Astrocyte (in vitro differentiated cells and primary cell): ENCODE results near the gene N4BP3. TPM values are rescaled to one million over a fixed set of nuclear protein-coding genes. Genes with fewer than 3 reads are reported as not detected.

ENCODE experiments used
- DNase-seq: peaks from one replicate; pipeline ENCODE4 v3.0.0-alpha.2; 2010; ENCODE audit warnings: low read depth
- FAIRE-seq: peaks from 2 replicates; lab custom pipeline; 2011; peaks lifted over from hg19 to GRCh38; lab: Jason Lieb, UNC
- H2AFZ ChIP-seq: 2 replicates; pipeline ENCODE4 v1.6.0; 2012; ENCODE audit warnings: low read depth, low read length, inconsistent platforms
- H3K27ac ChIP-seq: 2 replicates; pipeline ENCODE4 v1.5.1; 2011; ENCODE audit warnings: low read depth, low read length, inconsistent platforms
- H3K27me3 ChIP-seq: 2 replicates; pipeline ENCODE4 v1.6.0; 2011; ENCODE audit warnings: low read length, inconsistent platforms; ENCODE audit not compliant: insufficient read depth
- H3K36me3 ChIP-seq: 2 replicates; pipeline ENCODE4 v1.5.1; 2011; ENCODE audit warnings: low read length, inconsistent platforms; ENCODE audit not compliant: insufficient read depth
- H3K4me1 ChIP-seq: 2 replicates; pipeline ENCODE4 v1.5.1; 2011; ENCODE audit warnings: low read length, inconsistent platforms; ENCODE audit not compliant: insufficient read depth
- H3K4me2 ChIP-seq: 2 replicates; pipeline ENCODE4 v1.6.0; 2012; ENCODE audit warnings: low read length, inconsistent platforms
- H3K4me3 ChIP-seq: 2 replicates; pipeline ENCODE4 v1.5.1; 2011; ENCODE audit warnings: low read depth, mild to moderate bottlenecking, low read length, inconsistent platforms; ENCODE audit not compliant: insufficient read depth
- H3K79me2 ChIP-seq: 2 replicates; pipeline ENCODE4 v1.6.0; 2012; ENCODE audit warnings: mild to moderate bottlenecking, low read length, inconsistent platforms; ENCODE audit not compliant: insufficient read depth
- H3K9ac ChIP-seq: 2 replicates; pipeline ENCODE4 v1.6.0; 2012; ENCODE audit warnings: mild to moderate bottlenecking, low read length, inconsistent platforms
- H3K9me3 ChIP-seq: 2 replicates; pipeline ENCODE4 v1.5.1; 2012; ENCODE audit warnings: low read depth, mild to moderate bottlenecking, low read length, inconsistent platforms; ENCODE audit not compliant: insufficient read depth
- H4K20me1 ChIP-seq: 2 replicates; pipeline ENCODE4 v1.6.0; 2012; ENCODE audit warnings: low read length, inconsistent platforms; ENCODE audit not compliant: insufficient read depth
- H3K27ac Mint-ChIP-seq: one replicate; pipeline ENCODE4 v1.8.0; 2021; ENCODE audit warnings: mild to moderate bottlenecking, mixed read lengths; ENCODE audit not compliant: unreplicated experiment
- H3K27me3 Mint-ChIP-seq: one replicate; pipeline ENCODE4 v1.8.0; 2021; ENCODE audit warnings: low read depth, mixed read lengths; ENCODE audit not compliant: unreplicated experiment
- H3K36me3 Mint-ChIP-seq: one replicate; pipeline ENCODE4 v1.8.0; 2021; ENCODE audit warnings: low read depth, mixed read lengths; ENCODE audit not compliant: unreplicated experiment
- H3K4me1 Mint-ChIP-seq: one replicate; pipeline ENCODE4 v1.8.0; 2021; ENCODE audit warnings: low read depth, mixed read lengths; ENCODE audit not compliant: unreplicated experiment
- H3K4me3 Mint-ChIP-seq: one replicate; pipeline ENCODE4 v1.8.0; 2021; ENCODE audit warnings: mild to moderate bottlenecking, moderate library complexity, mixed read lengths; ENCODE audit not compliant: unreplicated experiment
- H3K9me3 Mint-ChIP-seq: one replicate; pipeline ENCODE4 v1.8.0; 2021; ENCODE audit warnings: mild to moderate bottlenecking, mixed read lengths; ENCODE audit not compliant: unreplicated experiment
- CTCF ChIP-seq: IDR thresholded peaks from 2 replicates; pipeline ENCODE4 v1.5.1; 2011; ENCODE audit warnings: low read depth, mild to moderate bottlenecking, inconsistent platforms, low read length, moderate library complexity; ENCODE audit not compliant: insufficient read depth
- EZH2 ChIP-seq: IDR thresholded peaks from 2 replicates; pipeline ENCODE4 v1.6.1; 2012; ENCODE audit warnings: mild to moderate bottlenecking, low read length, inconsistent platforms; ENCODE audit not compliant: insufficient read depth
- total RNA-seq: library from RNA; stranded (reverse); gene quantifications from 2 replicates; pipeline ENCODE4 v1.2.1, GENCODE V29; 2021

N4BP3 gene
- total RNA-seq, 1 donor from 2014 or later: 1.3 TPM

DNA sequence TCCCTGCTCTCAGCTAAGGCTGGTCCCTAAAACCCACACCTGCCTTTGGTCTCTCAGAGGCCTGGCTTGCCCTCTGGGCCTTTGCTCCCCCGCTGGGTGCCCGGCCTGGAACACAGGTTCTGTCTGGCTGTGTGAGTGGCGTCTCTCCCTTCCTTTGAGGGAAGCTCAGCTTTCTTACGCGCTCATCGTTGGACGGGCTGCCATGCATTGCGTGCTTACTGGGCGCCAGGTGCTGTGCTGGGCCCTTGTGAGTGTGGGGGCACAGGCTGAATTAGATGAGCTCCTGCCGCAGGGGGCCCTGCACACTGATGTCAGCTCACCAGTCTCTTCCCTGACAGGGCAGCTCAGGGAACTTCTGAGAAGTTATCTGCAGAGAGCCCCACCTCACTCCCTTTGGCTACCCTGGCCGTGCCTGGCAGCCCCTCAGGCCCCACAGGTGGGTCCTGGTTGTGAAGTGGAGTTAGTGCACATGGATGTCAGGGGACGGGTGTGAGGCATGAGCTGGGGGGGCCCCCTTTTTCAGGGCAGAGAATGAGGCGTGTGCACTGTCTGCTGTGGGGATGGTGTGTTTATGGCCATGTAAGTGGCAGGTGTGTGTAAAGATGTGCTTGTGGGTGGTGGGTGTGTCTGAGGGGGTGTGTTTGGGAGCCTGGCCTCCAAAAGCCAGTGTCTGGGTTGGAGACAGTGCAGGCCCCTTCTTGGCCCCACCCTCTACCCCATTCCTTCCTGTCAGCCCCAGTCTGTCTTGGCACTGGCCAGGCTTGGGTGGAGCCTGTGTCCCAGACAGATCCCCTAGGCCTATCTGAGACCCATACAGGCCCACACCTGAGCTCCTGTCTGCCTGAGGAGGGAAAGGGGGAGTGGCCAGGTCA, 10.0 kb downstream of the N4BP3 start:
- TF ChIP-seq EZH2 (no peak), CTCF (no peak)
- Histone ChIP-seq H3K9ac (no peak overlapping the region), H2AFZ (no peak overlapping the region), H3K4me2 (no peak overlapping the region), H4K20me1 (no peaks in the 10 kb centered on the region), H3K36me3 (no peaks in the 10 kb centered on the region), H3K9me3 (no peaks in the 10 kb centered on the region), H3K27ac (no peak overlapping the region), H3K4me3 (no peak overlapping the region), H3K79me2 (no peaks in the 10 kb centered on the region), H3K27me3 (no peaks in the 10 kb centered on the region), H3K4me1 (no peaks in the 10 kb centered on the region)
- Mint-ChIP-seq H3K4me3 (no peak overlapping the region), H3K27ac (no peak overlapping the region), H3K4me1 (peaks cover 1% of the 10 kb centered on the region), H3K36me3 (no peaks in the 10 kb centered on the region), H3K9me3 (no peaks in the 10 kb centered on the region), H3K27me3 (peaks cover 4% of the 10 kb centered on the region)
- no peak for FAIRE-seq
- DNase-seq: no peak

GRCh38 chr5:178123966-178124925, 10.9 kb downstream of the N4BP3 start:
- FAIRE-seq (no peak), DNase-seq (no peak)
- Histone ChIP-seq H2AFZ (no peak overlapping the region), H3K27ac (no peak overlapping the region), H3K4me3 (no peak overlapping the region), H3K4me1 (no peaks in the 10 kb centered on the region), H3K4me2 (no peak overlapping the region), H3K9me3 (no peaks in the 10 kb centered on the region), H3K27me3 (no peaks in the 10 kb centered on the region), H4K20me1 (no peaks in the 10 kb centered on the region), H3K36me3 (no peaks in the 10 kb centered on the region), H3K9ac (no peak overlapping the region), H3K79me2 (no peaks in the 10 kb centered on the region)
- Mint-ChIP-seq H3K4me3 (no peak overlapping the region), H3K27me3 (peaks cover 3% of the 10 kb centered on the region), H3K27ac (no peak overlapping the region), H3K9me3 (no peaks in the 10 kb centered on the region), H3K4me1 (peaks cover 1% of the 10 kb centered on the region), H3K36me3 (no peaks in the 10 kb centered on the region)
- TF ChIP-seq EZH2 (no peak), CTCF (no peak)
